Measurements from ENCODE around the gene ISG15.
"Not testable (repeated sequence)": the region's sequence is repeated elsewhere in the genome, so short reads cannot be mapped to it uniquely, and the experiment has no call there.

The ISG15 gene

GRCh38 chr1:995665-996633 is 17.3 kb upstream of the ISG15 start:
- no peak for DNase-seq

DNA sequence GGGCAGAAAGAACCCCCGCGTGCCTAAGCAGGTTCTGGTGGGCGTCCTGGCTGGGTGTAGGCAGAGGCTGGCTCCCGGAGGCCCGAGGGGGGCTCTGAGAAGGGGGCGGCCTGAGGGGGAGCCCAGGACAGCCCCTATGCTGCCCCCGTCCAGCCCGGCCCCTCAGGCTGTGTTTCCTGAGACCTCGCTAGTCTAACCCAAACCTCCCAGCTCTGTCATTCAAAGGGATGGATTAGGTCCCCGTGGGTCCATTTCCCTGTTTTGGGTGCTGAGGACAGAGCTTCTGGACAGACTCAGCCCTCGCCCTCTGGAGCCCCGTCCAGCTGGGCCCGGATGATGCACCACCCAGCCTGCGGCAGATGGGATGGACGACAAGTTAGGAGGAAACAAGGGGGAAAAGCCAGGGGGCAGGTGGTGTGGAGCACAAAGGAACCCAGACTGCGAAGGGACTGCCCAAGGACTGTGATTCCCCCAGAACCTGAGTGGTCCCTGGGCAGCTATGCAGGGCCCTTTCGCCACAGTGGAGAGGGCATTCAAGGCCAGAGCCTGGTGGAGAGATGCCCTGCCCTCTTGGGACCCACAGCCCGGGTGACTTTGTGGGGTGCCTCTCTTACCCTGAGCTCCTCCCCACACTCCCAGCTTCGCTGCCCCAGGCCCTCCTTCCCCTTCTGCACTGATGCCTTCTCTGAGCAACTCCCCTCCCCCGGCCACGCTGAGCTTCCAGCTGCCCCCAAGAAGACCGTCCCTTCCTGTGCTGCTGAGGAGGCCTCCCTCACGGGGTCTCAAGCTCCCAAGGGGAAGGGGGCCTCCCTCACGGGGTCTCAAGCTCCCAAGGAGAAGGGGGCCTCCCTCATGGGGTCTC is 16.2 kb upstream of the ISG15 start:
- DNase-seq = no peak

- DNase-seq = no peak
These were observed 15.6 kb upstream of the ISG15 start for GRCh38 chr1:997713-997992.

DNA sequence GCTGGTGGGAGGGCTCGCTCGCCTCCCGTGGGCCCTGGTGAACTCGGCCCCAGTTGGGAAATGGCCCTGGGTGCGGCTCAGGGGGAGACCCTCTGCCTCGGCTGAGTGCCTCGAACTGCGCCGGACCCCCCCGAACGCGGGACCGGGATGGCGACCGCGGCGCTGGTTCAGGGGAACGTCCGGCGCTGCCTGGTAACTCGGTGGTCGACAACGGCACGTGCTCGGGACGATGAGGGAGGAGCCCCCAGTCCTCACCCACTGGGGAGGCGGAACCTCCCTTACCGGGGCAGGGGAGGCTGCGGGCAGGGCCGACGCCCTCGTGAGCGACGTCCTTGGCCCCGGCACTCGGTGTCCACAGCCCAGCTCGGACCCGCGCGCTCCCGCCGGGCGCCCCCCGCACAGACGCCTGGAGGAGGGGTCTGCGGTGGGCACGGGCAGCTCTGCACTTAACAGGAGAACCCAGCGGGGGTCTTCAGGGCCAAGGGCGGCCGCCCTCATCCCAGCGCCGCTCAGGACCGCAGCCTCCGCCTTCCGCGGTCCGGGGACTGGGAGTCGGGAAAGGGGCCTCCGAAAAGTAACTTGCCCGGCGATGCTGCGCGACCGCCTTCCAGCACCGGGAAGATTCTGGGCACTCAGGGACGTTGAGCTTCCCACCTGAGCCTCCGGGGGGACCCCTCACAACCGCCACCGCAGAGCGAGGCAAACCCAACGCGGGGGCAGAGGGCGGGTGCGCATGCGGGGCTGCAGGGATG is 15.1 kb upstream of the ISG15 start:
- no peak for DNase-seq

GRCh38 chr1:998745-998994 is 14.6 kb upstream of the ISG15 start:
- no peak for DNase-seq

DNA sequence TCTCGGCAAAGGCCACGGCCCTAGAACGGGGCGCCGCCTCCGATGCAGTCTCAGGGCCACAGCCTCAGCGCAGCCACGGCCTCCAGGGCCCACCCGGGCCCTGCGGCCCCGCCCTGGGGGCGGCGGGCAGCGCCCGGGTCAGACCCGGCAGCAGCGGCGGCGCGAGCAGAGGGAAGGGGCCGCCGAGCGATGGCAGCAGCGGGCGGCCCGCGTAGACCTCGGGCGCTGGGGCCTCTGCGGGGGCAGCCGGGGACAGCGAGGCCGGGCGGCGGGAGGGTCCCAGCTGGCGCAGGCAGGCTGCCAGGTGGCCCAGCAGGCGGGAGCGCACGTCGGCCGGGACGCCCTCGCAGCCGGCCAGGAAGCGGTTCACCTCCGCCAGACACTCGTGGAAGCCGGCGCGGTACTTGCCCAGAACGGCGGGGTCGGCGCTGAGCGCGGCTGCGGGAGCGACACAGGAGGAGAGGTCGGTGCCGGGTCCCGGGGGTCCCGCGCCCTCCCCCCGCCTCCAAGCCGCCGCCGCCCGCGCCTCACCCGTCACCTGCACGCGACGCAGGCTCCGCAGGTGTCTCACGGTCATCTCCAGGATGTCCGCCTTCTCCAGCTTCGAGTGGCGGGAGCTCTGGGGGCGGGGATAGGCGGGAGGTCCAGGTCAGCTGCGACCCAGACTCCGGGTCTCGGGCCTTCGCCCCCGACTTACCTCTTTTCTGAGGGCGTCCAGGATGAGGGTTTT is 14.1 kb upstream of the ISG15 start:
- no peak for DNase-seq

GRCh38 chr1:999725-1000356 is 13.5 kb upstream of the ISG15 start, which contains the start of gene HES4:
Gene HES4, minus strand, starts transcription at chr1:1000097. Its CDS starts 124 bp downstream, at chr1:999973.
- DNase-seq = no peak

GRCh38 chr1:1000357-1001056 is 12.8 kb upstream of the ISG15 start:
- no peak for DNase-seq

DNA sequence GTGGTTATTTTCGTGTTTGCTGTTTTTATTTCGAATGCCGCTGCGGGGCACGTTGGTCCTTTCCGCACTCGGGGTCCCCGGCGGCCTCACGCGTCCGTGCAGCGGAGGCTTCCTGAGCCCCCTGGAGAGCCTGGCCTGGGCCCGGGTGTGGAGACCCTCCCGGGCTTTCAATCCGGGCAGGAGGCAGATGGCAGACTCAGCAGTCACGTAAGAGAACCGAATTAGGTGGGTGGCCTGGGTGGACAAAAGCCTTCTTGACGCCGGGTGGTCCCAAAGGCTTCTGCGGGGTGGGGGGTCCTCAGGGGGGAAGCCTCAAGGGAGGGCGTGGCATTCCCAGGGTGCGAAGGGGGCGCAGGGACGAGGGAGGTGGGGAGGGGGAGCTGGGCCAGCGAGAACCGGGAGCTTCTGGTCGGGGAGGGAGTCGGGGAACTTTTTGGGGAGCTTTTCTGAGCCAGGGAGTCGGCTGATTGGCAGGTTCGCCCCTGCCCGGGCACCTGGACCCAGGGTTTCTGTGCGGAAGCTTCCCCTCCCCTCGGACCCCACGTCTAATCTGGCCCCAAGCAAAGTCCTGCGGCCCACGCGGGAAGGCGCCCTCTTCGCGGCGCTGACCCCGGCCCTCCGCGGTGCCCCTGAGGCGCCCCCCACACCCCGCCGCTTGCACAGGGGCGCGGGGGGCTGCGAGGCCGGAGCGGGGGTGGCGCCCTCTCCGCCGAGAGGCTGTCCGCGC is 12.1 kb upstream of the ISG15 start:
- no peak for DNase-seq

DNA sequence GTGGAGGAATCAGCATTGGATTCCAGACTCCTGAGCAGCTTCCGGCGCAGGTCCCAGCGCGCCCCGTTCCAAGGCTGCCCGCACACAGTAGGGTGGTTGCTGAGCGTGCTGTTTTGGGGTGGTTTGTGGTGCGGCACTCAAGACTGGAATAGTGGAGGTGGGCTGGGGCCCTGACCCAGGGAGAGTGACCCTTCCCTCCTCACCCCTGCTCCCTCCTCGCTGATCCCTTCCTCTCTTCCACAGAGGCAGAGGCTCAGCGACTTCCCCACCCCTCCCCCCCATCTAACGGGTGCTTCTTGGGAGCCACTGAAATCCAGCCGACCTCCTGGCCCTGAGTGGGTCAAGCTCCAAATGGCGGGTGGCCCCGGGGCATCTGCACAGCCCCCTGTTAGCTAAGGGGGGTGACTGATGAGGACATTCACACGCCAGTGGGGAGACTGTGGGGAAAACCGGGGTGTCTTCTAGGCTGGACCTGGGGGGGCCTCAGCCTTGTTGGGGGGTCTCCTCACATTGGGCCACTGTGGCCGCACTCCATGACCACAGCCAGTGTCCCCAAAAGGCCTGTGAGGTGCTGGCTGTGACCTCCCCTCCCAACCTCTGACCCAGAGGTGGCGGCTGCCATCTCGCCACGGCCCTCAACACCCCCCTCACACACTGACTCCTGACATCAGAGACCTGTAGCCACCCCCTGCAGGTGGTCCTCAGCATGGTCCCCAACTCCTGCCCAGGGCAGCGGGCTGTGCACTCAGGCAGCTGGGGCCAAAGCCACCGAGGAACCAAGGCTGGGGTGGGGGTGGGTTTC is 9.5 kb upstream of the ISG15 start:
- DNase-seq = no peak

- no peak for DNase-seq
These were observed 8.9 kb upstream of the ISG15 start for GRCh38 chr1:1004420-1004779.

GRCh38 chr1:1004780-1005697 is 8.3 kb upstream of the ISG15 start:
- no peak for DNase-seq

DNA sequence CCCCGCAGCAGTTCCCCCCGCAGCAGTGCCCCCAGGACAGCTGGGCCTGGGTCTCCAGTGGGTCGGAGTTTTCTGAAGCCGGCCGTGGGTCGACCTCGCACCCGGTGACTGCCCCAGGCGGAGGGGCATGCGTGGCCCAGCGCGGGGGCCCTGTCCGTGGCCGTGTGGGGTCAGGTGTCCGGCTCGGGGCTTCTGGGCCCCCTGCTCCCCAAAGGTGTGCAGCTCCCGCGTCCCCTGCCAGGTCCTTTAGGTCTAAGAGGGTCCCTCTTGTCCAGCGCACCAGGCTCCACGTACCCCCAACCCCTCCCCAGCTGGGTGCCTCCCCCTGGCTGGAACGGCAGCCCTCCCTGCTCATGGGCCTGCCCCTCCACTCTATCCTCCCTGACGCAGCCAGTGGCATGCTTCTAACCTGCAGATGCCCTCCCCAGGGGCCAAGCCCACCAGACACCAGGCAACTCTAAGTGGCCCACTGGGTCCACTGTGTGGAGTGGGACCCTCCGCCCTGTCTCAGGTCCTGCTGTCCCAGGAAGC is 7.5 kb upstream of the ISG15 start:
- no peak for DNase-seq

GRCh38 chr1:1006305-1007159 is 6.8 kb upstream of the ISG15 start:
- no peak for DNase-seq

- not testable (repeated sequence) for DNase-seq
These were observed 3.2 kb upstream of the ISG15 start for GRCh38 chr1:1010131-1010530.

DNA sequence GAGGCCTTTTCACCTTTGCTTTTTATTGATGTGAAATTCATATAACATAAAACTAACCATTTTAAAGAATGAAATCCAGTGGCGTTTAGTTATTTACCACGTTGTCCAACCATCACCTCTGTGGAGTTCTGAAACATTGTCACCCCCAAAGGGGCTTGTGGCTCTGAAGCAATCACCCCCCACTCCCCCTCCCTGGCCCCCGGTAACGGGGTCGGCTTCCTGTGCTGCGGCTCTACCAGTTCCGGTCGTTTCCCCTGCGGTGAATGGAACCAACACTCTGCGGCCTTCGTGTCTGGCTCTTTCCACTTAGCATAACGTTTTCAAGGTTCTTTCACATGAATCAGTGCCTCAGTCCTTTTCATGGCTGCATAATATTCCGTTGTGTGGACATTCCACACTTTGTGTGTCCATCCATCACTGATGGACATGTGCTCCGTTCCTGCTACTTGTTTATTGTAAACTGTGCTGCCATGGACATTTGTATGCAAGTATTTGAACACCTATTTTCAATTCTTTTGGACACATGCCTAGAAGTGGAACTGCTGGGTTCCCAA is 1.8 kb upstream of the ISG15 start:
- no peak for DNase-seq

GRCh38 chr1:1012736-1013104 is 577 bp upstream of the ISG15 start:
- not testable (repeated sequence) for DNase-seq
